HCT116 (cell line): ENCODE data around the gene XPNPEP1.

Experiments
- CEBPB ChIP-seq: IDR thresholded peaks from 2 replicates; pipeline ENCODE4 v1.6.1; 2012; ENCODE audit warnings: low read depth
- EGR1 ChIP-seq: IDR thresholded peaks from 2 replicates; pipeline ENCODE4 v1.6.1; 2012; ENCODE audit warnings: low read depth
- POLR2A ChIP-seq: IDR thresholded peaks from 2 replicates; pipeline ENCODE4 v1.7.0; 2011; ENCODE audit warnings: borderline replicate concordance; ENCODE audit not compliant: insufficient read depth, insufficient read length; ENCODE audit errors: extremely low read depth
- POLR2AphosphoS5 ChIP-seq: IDR thresholded peaks from 2 replicates; pipeline ENCODE4 v1.6.1; 2011; ENCODE audit warnings: mild to moderate bottlenecking, low read depth, low read length, moderate library complexity
- RAD21 ChIP-seq: IDR thresholded peaks from 2 replicates; pipeline ENCODE4 v1.6.1; 2012; ENCODE audit warnings: low read depth, mild to moderate bottlenecking
- SP1 ChIP-seq: IDR thresholded peaks from 2 replicates; pipeline ENCODE4 v1.6.1; 2012; ENCODE audit warnings: low read depth
- ZFX ChIP-seq: fragments of 450-650 bp; IDR thresholded peaks from 2 replicates; pipeline ENCODE4 v1.6.1; 2017
- TF ChIP-seq, protein P1 (sequence below), 3 experiments: fragments of 200-600 bp in 1 of 3; sonication (generic) in 1 of 3; IDR thresholded peaks in 2 of 3; conservative IDR thresholded peaks in 1 of 3; 2 replicates each; pipeline ENCODE4 v1.5.1; 2012 to 2017; ENCODE audit warnings: low read depth in 2 of 3, low read length in 2 of 3, antibody characterized with exemption in 1 of 3, borderline replicate concordance in 1 of 3, control low read depth in 1 of 3, mild to moderate bottlenecking in 1 of 3, mixed read lengths in 1 of 3, mixed run types in 1 of 3, moderate library complexity in 1 of 3; ENCODE audit not compliant: insufficient read depth in 1 of 3

DNA sequence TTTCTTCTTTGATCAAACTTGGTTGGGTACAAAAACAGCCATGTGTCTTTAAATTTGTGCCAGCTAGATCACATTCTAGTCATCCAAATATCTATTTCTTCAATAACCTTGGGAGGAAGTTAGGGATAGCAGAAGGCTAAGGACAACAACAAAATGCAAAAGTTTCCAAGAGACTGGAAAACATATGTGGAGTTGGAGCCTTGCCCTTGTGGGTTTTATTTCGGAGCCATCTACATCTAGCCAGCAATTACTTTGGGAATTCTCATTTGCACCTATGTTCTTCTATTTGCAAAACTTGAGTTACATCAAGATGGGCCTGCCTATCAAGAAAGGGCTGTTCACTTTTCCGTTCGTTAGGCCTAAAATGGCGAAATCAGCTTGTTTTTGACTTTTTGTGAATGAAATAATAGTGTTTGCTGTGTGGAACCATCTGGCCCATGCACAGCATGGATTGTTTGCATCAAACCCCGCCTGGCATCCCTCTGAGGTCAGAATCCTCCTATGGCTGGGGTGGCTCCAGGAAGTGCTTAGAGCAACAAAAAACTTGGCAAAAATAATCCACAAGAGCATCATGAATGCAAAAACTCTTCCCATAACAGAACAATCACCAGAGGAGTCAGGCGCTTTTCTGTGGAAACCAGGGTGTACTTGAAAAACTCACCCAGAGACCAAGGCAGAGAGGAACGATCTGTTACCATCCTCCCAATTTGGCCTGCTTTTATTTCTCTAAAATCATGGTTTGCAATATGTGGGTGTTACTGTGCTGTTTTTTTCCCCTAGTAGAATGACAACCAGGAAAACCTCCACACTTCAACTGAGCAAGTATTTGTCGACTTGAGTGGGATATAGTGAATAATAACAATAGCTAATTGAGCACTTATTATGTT lies 36.2 kb upstream of the XPNPEP1 start:
- TF ChIP-seq, protein P1, sequence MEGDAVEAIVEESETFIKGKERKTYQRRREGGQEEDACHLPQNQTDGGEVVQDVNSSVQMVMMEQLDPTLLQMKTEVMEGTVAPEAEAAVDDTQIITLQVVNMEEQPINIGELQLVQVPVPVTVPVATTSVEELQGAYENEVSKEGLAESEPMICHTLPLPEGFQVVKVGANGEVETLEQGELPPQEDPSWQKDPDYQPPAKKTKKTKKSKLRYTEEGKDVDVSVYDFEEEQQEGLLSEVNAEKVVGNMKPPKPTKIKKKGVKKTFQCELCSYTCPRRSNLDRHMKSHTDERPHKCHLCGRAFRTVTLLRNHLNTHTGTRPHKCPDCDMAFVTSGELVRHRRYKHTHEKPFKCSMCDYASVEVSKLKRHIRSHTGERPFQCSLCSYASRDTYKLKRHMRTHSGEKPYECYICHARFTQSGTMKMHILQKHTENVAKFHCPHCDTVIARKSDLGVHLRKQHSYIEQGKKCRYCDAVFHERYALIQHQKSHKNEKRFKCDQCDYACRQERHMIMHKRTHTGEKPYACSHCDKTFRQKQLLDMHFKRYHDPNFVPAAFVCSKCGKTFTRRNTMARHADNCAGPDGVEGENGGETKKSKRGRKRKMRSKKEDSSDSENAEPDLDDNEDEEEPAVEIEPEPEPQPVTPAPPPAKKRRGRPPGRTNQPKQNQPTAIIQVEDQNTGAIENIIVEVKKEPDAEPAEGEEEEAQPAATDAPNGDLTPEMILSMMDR (IDR thresholded peaks at IDR 0.05 in 2 of 3, conservative IDR thresholded peaks at IDR 0.05 in 1 of 3; ENCODE audit: borderline replicate concordance in 1 of 3, insufficient read depth in 1 of 3, low read depth in 2 of 3, low read length in 2 of 3): no peak
- no peak for TF ChIP-seq POLR2A
- no peak for TF ChIP-seq ZFX
- TF ChIP-seq EGR1: no peak
- no peak for TF ChIP-seq CEBPB
- no peak for TF ChIP-seq SP1
- no peak for TF ChIP-seq RAD21
- no peak for TF ChIP-seq POLR2AphosphoS5
